SK-N-SH treated with all-trans-retinoic acid at 6 μM for 48 hours (cell line): ENCODE results near the gene OCLN.

Experiments
- ATAC-seq: fragments of 200-7000 bp; cut with Tn5 transposase; 3 replicates; pipeline ENCODE4 v1.9.1; 2020; ENCODE audit warnings: mild to moderate bottlenecking, moderate library complexity
- BACH2 ChIP-seq: fragments of 250-450 bp; sonication (Bioruptor Pico); IDR thresholded peaks from 2 replicates; pipeline ENCODE4 v1.9.0; 2021; ENCODE audit warnings: mild to moderate bottlenecking, borderline replicate concordance
- CSDC2 ChIP-seq: fragments of 250-450 bp; sonication (Bioruptor Pico); IDR thresholded peaks from 2 replicates; pipeline ENCODE4 v1.5.0; 2020; ENCODE audit warnings: mild to moderate bottlenecking, moderate library complexity
- ESRRG ChIP-seq: fragments of 250-450 bp; sonication (Bioruptor Pico); IDR thresholded peaks from 2 replicates; pipeline ENCODE4 v1.6.1; 2021; ENCODE audit warnings: mild to moderate bottlenecking
- GLIS3 ChIP-seq: fragments of 250-450 bp; sonication (Bioruptor Pico); IDR thresholded peaks from 2 replicates; pipeline ENCODE4 v1.5.0; 2020; ENCODE audit warnings: mild to moderate bottlenecking, moderate library complexity
- ISL1 ChIP-seq: fragments of 250-450 bp; sonication (Bioruptor Pico); IDR thresholded peaks from 2 replicates; pipeline ENCODE4 v2.1.2; 2022; ENCODE audit warnings: mild to moderate bottlenecking, moderate library complexity
- OSR1 ChIP-seq: fragments of 250-450 bp; sonication (Bioruptor Pico); IDR thresholded peaks from 2 replicates; pipeline ENCODE4 v1.8.0; 2022; ENCODE audit warnings: moderate library complexity, mild to moderate bottlenecking, inconsistent platforms
- POU6F1 ChIP-seq: fragments of 250-450 bp; sonication (Bioruptor Pico); IDR thresholded peaks from 2 replicates; pipeline ENCODE4 v1.8.0; 2021; ENCODE audit warnings: low read depth, mild to moderate bottlenecking, moderate library complexity, borderline replicate concordance
- PPARA ChIP-seq: fragments of 250-450 bp; sonication (Bioruptor Pico); IDR thresholded peaks from 2 replicates; pipeline ENCODE4 v1.5.0; 2020; ENCODE audit warnings: mild to moderate bottlenecking, borderline replicate concordance
- RARB ChIP-seq: fragments of 250-450 bp; sonication (Bioruptor Pico); IDR thresholded peaks from 2 replicates; pipeline ENCODE4 v1.8.0; 2021; ENCODE audit warnings: mild to moderate bottlenecking, moderate library complexity
- SNAI2 ChIP-seq: fragments of 250-450 bp; sonication (Bioruptor Pico); IDR thresholded peaks from 2 replicates; pipeline ENCODE4 v1.5.0; 2020; ENCODE audit warnings: mild to moderate bottlenecking, moderate library complexity
- TCF4 ChIP-seq: fragments of 250-450 bp; sonication (Bioruptor Pico); IDR thresholded peaks from 2 replicates; pipeline ENCODE4 v1.8.0; 2021; ENCODE audit warnings: mild to moderate bottlenecking, moderate library complexity, borderline replicate concordance
- TOX ChIP-seq: fragments of 250-450 bp; sonication (Bioruptor Pico); IDR thresholded peaks from 2 replicates; pipeline ENCODE4 v1.8.0; 2021; ENCODE audit warnings: mild to moderate bottlenecking, moderate library complexity, borderline replicate concordance
- ZC3H10 ChIP-seq: fragments of 250-450 bp; sonication (Bioruptor Pico); IDR thresholded peaks from 2 replicates; pipeline ENCODE4 v1.5.1; 2021; ENCODE audit warnings: mild to moderate bottlenecking, moderate library complexity
- ZFP3 ChIP-seq: fragments of 250-450 bp; sonication (Bioruptor Pico); IDR thresholded peaks from 2 replicates; pipeline ENCODE4 v1.5.0; 2020; ENCODE audit warnings: mild to moderate bottlenecking, moderate library complexity
- ZFP30 ChIP-seq: fragments of 450-650 bp; formaldehyde crosslinking; IDR thresholded peaks from 2 replicates; pipeline ENCODE4 v1.5.0; 2022; ENCODE audit warnings: mild to moderate bottlenecking, moderate library complexity
- ZNF70 ChIP-seq: fragments of 450-650 bp; formaldehyde crosslinking; IDR thresholded peaks from 2 replicates; pipeline ENCODE4 v1.5.0; 2020; ENCODE audit warnings: mild to moderate bottlenecking, moderate library complexity
- ZNF8 ChIP-seq: fragments of 450-650 bp; formaldehyde crosslinking; IDR thresholded peaks from 2 replicates; pipeline ENCODE4 v1.5.0; 2020; ENCODE audit warnings: mild to moderate bottlenecking, moderate library complexity
- TF ChIP-seq, protein P1 (sequence below): fragments of 250-450 bp; sonication (Bioruptor Pico); IDR thresholded peaks from 2 replicates; pipeline ENCODE4 v1.8.0; 2020; ENCODE audit warnings: mild to moderate bottlenecking, moderate library complexity, borderline replicate concordance
- TF ChIP-seq, protein P2 (sequence below): fragments of 250-450 bp; sonication (Bioruptor Pico); IDR thresholded peaks from 2 replicates; pipeline ENCODE4 v1.5.0; 2020; ENCODE audit warnings: mild to moderate bottlenecking, moderate library complexity

Gene OCLN

GRCh38 chr5:69489246-69489645 is 3.3 kb upstream of the OCLN start:
- ATAC-seq: no peak
- TF ChIP-seq OSR1 (no peak), BACH2 (CRISPR knock-in tag) (no peak), TCF4 (CRISPR knock-in tag) (no peak), ZFP30 (CRISPR knock-in tag) (no peak), RARB (CRISPR knock-in tag) (no peak), ZFP3 (no peak), PPARA (CRISPR knock-in tag) (no peak), ISL1 (CRISPR knock-in tag) (no peak), POU6F1 (CRISPR knock-in tag) (no peak)

- no peak for TF ChIP-seq GLIS3 (CRISPR knock-in tag)
- TF ChIP-seq, protein P1, sequence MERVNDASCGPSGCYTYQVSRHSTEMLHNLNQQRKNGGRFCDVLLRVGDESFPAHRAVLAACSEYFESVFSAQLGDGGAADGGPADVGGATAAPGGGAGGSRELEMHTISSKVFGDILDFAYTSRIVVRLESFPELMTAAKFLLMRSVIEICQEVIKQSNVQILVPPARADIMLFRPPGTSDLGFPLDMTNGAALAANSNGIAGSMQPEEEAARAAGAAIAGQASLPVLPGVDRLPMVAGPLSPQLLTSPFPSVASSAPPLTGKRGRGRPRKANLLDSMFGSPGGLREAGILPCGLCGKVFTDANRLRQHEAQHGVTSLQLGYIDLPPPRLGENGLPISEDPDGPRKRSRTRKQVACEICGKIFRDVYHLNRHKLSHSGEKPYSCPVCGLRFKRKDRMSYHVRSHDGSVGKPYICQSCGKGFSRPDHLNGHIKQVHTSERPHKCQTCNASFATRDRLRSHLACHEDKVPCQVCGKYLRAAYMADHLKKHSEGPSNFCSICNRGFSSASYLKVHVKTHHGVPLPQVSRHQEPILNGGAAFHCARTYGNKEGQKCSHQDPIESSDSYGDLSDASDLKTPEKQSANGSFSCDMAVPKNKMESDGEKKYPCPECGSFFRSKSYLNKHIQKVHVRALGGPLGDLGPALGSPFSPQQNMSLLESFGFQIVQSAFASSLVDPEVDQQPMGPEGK: no peak
- no peak for TF ChIP-seq ISL1 (CRISPR knock-in tag)
- TF ChIP-seq RARB (CRISPR knock-in tag): no peak
- no peak for TF ChIP-seq CSDC2 (CRISPR knock-in tag)
- TF ChIP-seq ZC3H10 (CRISPR knock-in tag): no peak
- no peak for TF ChIP-seq OSR1
- no peak for TF ChIP-seq ESRRG (CRISPR knock-in tag)
- no peak for TF ChIP-seq SNAI2
- no peak for TF ChIP-seq ZFP30 (CRISPR knock-in tag)
- TF ChIP-seq TOX (CRISPR knock-in tag): no peak
- no peak for ATAC-seq
Observed at GRCh38 chr5:69491027-69491426, 1.6 kb upstream of the OCLN start.

DNA sequence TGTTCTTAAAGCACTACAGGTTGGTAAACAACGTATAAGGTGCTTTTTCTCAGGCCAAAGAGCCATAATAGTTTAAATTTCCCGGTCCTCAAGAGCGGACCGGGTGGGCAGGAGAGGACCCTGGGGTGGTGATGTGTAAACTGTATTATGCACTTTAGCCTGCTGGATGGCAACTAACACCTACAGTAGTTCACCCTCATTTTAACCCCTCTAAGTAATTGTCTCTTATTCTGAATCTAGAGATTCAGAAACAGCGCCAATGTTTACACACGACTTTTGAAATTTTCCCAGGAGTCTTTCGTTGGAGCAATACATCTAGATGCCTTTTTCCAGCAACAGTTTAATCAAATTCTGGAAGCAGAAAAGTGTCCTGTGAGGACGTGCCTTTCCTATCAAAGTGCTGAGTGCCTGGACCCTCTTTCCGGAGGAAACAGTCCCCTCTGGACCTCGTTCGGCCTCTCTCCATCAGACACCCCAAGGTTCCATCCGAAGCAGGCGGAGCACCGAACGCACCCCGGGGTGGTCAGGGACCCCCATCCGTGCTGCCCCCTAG is 676 bp upstream of the OCLN start:
- TF ChIP-seq SNAI2: no peak
- no peak for TF ChIP-seq CSDC2 (CRISPR knock-in tag)
- TF ChIP-seq, protein P2, sequence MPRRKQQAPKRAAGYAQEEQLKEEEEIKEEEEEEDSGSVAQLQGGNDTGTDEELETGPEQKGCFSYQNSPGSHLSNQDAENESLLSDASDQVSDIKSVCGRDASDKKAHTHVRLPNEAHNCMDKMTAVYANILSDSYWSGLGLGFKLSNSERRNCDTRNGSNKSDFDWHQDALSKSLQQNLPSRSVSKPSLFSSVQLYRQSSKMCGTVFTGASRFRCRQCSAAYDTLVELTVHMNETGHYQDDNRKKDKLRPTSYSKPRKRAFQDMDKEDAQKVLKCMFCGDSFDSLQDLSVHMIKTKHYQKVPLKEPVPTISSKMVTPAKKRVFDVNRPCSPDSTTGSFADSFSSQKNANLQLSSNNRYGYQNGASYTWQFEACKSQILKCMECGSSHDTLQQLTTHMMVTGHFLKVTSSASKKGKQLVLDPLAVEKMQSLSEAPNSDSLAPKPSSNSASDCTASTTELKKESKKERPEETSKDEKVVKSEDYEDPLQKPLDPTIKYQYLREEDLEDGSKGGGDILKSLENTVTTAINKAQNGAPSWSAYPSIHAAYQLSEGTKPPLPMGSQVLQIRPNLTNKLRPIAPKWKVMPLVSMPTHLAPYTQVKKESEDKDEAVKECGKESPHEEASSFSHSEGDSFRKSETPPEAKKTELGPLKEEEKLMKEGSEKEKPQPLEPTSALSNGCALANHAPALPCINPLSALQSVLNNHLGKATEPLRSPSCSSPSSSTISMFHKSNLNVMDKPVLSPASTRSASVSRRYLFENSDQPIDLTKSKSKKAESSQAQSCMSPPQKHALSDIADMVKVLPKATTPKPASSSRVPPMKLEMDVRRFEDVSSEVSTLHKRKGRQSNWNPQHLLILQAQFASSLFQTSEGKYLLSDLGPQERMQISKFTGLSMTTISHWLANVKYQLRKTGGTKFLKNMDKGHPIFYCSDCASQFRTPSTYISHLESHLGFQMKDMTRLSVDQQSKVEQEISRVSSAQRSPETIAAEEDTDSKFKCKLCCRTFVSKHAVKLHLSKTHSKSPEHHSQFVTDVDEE (CRISPR knock-in tag): no peak
- no peak for TF ChIP-seq GLIS3 (CRISPR knock-in tag)
- TF ChIP-seq ISL1 (CRISPR knock-in tag): no peak
- no peak for TF ChIP-seq POU6F1 (CRISPR knock-in tag)
- no peak for TF ChIP-seq ZNF8 (CRISPR knock-in tag)
- TF ChIP-seq TCF4 (CRISPR knock-in tag): no peak
- TF ChIP-seq, protein P1: no peak
- no peak for TF ChIP-seq PPARA (CRISPR knock-in tag)
- no peak for TF ChIP-seq RARB (CRISPR knock-in tag)
- TF ChIP-seq ZFP30 (CRISPR knock-in tag): no peak
- TF ChIP-seq TOX (CRISPR knock-in tag): no peak
- TF ChIP-seq ZNF70 (CRISPR knock-in tag): no peak
- TF ChIP-seq ZFP3: no peak
- no peak for TF ChIP-seq ESRRG (CRISPR knock-in tag)
- no peak for ATAC-seq
